GM18499 (cell line): ENCODE measurements around the gene TM6SF1.
"Not testable (repeated sequence)": the region's sequence is repeated elsewhere in the genome, so short reads cannot be mapped to it uniquely, and the experiment has no call there.

Source experiments
- ATAC-seq: cut with Tn5 transposase; IDR thresholded peaks from one replicate; pipeline ENCODE4 v1.9.1; 2021; ENCODE audit warnings: moderate number of reproducible peaks; ENCODE audit not compliant: insufficient read depth, unreplicated experiment

Gene TM6SF1

DNA sequence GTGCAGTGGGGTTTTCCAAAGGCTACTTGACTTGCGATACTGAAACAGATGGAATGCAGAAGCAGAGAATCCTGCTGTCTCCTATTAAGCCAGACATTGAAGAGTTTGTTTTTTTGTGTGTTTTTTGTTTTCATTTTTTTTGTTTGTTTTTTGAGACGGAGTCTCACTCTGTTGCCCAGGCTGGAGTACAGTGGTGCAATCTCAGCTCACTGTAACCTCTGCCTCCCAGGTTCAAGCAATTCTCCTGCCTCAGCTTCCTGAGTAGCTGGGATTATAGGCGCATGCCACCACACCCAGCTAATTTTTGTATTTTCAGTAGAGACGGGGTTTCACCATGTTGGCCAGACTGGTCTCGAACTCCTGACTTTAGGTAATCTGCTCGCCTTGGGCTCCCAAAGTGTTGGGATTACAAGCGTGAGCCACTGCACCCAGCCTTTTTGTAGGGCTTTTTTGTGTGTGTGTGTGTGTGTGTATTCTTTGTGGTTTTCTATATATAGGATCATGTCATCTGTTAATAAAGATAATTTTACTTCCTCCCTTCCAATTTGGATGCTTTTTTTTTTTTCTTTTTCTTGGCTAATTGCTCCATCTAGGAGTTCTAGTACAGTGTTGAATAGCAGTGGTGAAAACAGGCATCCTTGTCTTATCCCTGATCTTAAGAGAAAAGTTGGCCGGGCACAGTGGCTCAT, 21.4 kb upstream of the TM6SF1 start:
- ATAC-seq: not testable (repeated sequence)

DNA sequence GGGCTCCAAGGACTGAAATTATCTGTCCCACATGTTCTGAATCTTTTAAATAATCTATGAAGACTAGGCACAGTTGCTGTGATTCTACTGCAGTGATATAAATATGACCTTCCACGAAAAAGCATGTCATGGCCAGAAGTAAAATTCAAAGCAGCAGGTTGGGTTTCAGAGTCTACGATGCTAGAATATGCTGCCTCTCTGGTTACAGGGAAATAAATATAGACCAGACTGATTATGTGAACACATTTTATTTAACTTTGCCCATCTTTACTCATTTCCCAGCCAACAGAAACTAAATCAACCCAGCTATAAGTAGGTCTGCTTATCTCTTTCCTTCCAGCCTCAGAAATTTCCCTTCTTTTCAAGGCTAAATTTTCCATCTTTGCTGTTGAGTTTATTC, 19.9 kb upstream of the TM6SF1 start:
- no peak for ATAC-seq

DNA sequence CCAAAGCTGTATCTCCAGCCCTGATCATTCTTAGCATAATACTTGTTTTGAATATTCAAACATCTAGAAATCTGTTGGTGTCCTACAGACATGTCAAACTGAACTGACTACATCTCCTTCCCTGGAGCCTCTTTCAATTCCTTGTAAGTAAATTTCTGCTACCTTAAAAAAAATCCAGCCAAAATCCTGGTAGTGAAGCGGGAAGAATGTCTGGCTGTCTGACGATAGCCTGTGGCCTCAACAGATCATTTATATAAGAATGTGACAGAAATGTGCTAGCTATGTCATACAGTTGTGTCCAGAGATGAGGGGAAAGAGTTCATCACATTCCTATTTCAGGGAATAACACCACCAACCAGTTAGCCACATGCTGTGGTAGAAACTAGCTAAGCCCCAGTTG, 18.6 kb upstream of the TM6SF1 start:
- no peak for ATAC-seq

DNA sequence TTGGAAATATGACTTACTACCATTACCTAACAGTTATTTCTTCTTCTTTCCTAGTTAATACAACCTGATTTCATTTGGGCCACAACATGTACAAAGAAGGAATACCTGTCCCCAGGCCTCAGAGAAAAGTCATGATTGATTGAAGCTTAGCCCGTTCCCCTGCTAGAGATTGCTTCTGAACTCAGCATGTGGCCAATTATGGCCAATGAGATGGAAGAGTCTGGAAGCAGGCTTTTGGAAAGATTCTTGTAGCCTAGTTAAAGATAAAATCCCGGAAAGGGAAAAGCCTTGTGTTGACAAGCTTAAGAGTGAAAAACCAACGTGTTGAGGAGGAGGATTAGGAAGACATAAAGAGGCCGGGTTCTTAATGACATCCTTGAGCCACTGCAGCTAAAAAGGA, 17.0 kb upstream of the TM6SF1 start:
- no peak for ATAC-seq

DNA sequence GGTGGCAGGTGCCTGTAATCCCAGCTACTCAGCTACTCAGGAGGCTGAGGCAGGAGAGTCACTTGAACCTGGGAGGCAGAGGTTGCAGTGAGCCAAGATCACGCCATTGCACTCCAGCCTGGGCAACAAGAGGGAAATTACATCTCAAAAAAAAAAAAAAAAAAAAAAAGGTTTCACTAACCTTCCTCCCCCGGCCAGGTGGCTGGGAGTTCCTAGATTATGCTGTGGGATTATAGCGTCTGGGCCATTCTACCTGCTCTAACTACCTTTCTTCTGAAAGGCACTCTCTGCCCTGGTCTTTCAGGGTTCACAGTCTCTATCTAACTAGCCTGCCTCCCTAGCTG, 15.5 kb upstream of the TM6SF1 start:
- ATAC-seq: not testable (repeated sequence)

DNA sequence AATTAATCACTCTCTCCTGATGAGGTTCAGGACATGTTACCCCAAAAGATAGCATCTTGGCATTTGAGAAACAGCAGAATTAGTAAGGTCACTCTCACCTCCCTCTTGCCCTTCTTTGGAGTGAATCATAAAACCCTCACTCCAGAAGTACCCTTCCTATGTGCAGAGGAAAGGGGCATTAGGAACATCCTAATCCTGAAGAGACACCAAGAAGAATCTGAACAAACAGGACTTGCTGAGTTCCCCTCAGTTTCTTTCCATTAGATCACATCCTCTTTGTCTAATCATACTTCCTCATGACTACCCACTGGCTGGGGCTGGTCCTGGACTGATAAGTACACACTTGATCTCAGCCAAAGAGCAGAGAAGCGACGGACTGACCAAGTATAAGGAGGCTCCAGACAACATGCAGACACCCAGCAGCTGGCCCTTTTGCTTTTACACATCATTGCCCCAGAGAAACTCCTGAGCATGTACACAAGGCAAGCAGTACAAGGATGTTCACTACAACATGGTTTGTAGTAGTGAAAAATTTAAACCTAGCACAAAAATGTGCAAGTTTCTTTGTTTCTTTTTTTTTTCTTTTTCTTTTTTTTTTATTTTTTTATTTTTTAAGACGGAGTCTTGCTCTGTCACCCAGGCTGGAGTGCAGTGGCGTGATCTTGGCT, 15.0 kb upstream of the TM6SF1 start:
- ATAC-seq: peak; percentile 56

DNA sequence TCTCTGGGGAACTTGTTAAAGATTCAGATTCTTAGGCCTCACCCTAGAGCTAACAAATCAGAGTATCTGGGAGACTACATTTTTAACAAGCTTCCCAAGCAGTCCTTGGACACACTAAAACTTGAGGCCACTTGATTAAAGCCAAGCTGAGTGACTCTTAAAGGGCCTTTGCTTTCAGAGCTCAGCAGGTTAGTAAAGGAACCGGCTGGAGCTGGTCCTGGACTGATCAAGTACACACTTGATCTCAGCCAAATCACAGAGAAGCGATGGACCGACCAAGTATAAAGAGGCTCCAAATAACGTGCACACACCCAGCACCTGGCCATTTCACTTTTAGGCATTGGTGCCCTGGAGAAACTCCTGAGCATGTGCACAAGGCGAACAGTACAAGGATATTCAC, 12.9 kb upstream of the TM6SF1 start:
- ATAC-seq: no peak

DNA sequence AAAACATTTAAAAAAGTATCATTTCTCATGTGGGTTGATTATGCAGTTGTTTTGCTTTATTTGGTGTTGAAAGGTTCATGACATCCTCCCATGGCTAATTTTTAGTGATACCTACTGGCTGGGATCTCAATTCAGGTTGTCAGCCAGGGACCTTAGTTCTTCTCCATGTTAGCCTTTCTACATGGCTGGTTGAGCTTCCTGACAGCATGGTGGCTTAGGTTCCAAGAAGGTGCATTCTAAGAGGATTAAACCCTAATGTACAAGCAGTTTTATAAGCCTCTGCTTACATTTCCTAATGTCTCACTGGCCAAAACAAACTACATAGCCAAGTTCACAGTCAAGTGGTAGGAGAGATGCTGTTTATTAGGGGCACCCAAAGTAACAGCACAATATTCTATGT, 9.4 kb upstream of the TM6SF1 start:
- no peak for ATAC-seq

DNA sequence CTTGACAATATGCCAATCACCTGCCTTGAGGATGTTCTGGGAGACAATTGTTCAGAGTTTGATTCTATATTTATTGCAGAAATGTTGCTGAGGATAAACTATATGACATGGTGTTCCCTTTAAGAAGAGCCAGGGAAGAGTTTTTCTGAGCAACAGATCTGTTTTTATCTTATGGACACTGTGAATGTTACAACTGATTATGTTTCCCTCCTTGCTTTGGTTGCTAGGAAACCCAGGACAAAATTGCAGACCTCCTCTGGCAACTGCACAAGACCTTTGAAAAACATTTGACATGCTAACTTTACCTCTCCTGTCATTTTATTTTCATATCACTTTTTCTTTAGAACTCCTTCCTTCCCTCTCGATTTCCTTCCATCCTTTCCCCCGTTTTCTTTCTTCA, 8.2 kb upstream of the TM6SF1 start:
- ATAC-seq: no peak

DNA sequence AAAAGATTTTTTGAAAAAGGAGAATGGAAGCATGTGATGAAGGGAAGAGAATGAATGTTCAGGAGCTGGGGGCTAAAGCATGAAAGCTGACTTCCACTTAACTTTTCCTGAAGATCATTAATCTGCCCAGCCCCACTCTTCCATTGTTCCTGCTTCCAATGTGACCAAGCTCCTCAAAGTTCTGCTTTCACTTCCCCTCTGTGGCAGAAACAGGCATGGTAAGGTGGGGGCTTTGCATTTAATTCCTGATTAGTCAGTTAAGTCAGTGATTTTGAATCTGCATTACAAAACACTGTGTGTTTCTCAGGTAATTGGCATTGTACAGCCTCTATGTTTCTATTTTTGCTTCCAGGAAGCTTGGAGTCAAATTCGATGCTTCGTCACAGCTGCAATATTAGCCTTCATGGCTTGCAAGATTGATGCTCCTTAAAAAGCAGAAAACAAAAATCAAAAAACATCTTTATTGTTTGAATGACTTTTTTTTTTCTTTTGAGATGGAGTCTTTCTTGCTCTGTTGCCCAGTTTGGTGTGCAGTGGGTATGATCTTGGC, 7.3 kb upstream of the TM6SF1 start:
- ATAC-seq: no peak

DNA sequence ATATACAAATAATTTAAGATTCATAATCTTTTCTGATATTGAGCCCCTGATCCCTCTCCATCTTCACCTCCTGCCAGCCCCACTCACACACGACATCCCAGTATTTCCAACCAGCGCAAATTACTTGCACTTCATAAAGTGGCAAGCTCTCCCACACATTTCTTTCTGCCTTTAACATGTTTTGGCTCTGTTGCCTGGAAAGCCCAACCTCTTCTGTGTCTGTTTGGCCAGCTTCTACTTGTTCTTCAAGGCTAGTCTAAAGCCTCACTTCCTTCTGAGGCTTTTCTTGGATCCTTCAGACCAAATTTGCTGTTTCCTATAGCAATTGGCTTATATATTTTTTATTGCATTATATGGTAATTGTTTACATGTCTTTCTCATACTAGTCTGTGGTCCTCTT, 5.1 kb upstream of the TM6SF1 start:
- no peak for ATAC-seq

DNA sequence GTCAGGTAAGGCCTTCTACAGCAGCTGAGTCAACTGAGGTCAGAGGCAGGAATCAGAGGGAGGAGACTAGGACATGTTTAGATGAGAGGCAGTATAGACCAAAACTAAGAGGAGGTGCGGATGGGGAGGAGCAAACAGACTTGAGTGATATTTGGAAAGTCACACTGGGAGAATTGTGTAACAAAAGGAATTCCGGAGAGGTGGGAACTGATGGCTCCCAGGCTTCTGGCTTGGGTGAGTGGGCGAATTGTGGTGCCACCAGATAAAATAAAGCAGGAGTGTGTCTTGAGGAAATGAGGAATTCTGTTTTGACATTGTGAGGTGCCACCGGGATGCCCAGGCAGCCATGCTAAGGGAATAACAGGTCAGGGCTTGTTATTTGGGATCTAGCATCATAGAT, 3.3 kb upstream of the TM6SF1 start:
- no peak for ATAC-seq

DNA sequence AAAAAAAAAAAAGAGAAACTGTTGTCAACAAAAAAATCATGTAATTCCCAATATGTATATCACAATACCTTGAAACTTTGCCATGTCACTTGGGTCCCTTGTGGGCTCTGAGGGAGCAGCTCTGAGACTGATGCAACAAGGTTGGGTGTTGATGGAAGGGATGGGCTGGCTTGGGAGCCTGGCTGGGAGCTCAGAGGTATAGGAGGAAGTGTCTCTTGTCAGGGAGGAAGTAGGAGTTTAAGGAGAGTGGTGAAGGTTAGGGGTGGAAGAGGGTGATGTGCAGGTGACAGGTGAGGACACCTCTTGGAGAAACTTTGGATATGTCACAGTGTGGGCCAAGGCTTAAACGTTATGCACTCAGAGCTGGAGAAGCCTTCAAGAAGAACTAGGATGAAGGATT, 2.0 kb upstream of the TM6SF1 start:
- no peak for ATAC-seq

DNA sequence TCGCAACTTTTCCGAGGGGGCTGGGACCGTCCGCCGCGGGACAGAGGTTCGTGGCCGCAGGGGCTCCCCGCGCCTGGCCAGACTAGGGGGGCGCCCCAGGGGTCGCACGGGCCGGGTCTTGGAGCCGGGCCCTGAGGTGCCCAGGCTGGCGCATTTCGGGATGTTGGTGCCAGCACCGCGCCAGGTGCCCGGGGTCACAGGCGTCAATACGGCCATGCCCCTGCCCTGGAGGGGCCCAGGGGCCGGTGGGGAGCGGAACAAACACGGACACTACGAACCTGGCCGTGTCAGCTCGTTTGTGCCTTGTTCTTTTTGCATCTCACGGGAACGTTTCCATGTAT, 366 bp downstream of the TM6SF1 start:
- ATAC-seq: no peak

DNA sequence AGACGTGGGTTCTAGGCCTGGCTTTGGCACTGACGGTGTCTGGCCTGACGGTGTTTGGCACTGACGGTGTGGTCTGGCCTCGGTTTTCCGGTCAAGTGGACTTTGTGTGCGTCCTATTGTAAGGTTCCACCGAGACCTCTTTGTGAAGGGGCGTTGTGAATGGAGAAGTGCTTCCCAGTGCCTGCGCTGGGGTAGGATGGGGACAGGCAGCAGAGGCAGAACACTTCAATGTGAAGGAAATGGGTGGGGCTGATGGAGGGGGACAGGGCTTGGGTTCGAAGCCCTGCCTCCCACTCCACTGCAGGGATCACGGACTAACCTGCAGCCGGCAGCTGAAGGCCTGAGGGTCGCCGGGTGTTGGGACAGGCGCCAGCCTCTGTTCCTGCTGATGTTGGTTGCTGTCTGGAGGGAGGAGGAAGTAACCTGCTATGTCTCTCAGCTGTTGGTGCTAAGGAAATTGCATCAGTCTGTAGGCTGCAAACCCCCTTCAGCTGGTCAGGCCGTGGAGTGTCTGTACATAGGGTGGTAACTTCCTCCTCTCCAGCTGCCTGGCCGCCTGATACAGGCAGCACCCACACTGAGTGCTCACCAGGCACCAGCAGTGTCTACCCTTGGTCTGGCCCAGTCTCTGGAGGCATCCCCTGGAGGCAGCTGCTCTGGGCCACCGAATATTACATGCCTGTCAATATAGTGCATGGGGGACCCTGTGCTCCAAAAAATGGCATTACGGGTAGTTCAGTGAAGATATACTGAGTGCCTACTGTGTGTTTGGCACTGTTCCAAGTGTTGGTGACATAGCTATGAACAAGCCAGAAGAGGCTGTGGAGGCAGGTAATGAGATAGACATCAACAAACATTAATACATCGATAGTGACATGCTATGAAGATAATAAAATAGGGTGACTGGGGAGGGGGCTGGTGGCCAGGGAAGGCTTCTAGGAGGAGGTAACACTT, 1.1 kb downstream of the TM6SF1 start:
- no peak for ATAC-seq

DNA sequence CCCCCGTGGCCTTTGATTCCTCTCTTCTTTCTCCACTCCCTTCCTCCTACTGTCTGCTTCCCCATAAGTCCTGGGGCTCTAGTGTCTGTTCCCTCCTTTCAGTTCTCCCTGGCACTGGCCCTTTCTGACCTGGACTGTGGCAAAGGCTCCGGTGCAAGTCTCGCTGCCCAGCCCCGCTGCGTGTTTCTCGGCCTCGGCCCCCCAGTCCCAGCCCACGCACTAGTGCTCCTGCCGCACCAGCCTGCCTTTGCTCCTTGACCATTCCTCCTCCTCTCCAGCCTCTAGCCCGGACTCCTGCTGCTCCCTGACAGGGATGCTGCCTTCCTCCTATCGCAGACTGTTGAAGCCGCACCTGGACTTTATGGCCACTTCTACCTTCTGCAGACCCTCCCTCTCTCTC, 2.1 kb downstream of the TM6SF1 start:
- ATAC-seq: no peak

DNA sequence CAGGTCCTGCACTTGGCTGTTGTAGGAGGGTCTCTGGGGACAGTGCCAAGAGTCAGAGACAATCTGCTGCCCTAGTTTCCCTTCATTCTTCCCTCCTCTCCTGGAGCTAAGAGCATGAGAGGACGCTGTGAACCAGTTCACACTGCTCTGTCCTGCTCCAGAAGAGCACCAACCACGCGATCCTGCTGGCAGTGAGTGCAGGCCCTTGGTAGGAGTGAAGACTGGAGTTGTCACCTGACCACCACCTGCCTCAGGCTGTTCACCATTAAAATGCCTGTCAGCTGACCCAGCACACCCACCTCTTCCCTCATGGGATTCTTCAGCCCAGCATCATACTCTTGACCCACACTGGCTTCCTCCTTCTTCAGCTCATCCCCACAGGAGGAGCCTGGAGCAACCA, 2.9 kb downstream of the TM6SF1 start:
- no peak for ATAC-seq

DNA sequence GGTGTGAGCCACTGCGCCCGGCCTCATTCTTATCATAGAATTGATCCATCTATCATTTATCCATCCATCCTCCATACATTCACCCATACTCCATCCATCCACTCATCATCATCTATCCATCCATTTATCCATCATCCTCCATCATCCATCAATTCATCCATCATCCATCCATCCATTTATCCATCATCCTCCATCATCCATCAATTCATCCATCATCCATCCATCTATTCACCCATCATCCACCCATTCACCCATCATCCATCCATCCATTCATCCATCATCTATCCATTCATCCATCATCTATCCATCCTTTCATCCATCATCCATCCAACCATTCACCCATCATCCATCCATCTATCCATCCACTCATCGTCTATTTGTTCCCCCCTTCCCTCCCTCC, 3.7 kb downstream of the TM6SF1 start:
- ATAC-seq: no peak

DNA sequence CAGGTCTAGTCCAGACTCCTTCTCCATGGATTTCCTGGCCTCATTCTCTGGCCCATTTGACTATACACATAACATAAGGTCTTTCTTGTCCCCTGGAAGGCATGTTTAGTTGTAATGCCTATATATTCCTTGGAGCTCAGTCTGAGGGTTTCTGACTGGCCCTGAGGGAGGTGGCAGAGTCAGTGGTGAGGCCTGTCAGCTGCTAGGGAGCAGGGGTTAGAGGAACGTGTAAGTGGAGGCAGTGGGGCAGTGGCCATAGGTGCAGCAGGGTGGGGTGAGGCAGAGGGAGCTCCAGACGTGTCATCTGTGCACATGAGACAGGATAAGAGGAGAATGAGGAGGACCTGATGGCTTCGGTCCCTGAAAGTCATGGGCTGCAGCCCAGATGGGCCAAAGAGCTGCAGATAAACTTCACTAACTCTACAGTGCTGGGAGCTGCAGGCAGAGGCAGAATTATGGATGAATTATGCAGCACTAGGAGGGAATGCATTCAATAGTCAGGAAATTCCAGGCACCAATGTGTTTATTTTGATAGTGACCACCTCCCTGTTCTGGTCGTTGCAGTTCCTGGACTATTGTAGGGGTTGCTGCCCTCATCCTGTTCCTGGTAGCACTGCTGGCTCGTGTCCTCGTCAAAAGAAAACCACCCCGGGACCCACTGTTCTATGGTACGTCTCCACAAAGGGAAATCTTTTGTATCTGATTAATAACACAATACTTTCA, 4.9 kb downstream of the TM6SF1 start:
- ATAC-seq: no peak

DNA sequence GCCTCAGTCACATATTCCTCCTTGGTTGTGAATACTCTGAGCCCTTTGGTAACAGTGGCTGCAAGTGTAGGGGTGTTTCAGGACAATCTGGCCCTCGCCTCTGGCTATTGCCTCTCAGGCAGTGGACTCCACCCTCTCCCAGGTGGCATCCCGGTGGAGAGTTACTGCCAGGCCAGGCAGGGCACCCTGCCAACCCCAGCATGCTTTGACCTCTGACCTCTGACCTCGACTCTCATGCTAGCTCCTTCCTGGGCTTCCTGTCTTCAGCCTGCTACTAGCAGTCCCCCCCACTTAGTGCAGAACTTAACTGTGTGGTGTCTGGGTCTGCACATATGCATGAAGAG, 5.5 kb downstream of the TM6SF1 start:
- ATAC-seq: no peak
